HUDEP-2 (cell line): ENCODE measurements around the gene SIPA1L3.

Experiments
- DNase-seq, 76 experiments: peaks; one replicate each; lab custom pipeline; 2025; ENCODE audit not compliant: unreplicated experiment in 76 of 76; lab: John Stamatoyannopoulos, UW

The SIPA1L3 gene

DNA sequence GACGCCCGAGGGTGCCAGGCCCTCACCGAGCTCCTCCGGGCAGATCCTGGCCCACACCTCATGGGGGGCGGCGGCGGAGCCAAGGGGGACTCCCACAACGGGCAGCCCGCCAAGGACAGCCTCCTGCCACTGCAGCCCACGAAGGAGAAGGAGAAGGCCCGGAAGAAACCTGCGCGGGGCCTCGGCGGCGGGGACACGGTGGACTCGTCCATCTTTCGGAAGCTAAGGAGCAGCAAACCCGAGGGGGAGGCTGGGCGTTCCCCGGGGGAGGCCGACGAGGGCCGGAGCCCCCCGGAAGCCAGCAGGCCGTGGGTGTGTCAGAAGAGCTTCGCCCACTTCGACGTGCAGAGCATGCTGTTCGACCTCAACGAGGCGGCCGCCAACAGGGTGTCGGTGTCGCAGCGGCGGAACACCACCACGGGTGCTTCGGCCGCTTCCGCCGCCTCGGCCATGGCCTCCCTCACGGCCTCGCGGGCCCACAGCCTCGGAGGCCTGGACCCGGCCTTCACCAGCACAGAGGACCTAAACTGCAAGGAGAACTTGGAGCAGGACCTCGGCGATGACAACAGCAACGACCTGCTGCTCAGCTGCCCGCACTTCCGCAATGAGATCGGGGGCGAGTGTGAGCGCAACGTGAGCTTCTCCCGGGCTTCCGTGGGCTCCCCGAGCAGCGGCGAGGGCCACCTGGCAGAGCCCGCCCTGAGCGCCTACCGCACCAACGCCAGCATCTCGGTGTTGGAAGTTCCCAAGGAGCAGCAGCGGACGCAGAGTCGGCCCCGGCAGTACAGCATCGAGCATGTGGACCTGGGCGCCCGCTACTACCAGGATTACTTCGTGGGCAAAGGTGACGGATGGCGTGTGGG lies 175.5 kb downstream of the SIPA1L3 start:
- DNase-seq: no peak

- DNase-seq: no peak
Observed at GRCh38 chr19:38084196-38084595, 177.2 kb downstream of the SIPA1L3 start.

DNA sequence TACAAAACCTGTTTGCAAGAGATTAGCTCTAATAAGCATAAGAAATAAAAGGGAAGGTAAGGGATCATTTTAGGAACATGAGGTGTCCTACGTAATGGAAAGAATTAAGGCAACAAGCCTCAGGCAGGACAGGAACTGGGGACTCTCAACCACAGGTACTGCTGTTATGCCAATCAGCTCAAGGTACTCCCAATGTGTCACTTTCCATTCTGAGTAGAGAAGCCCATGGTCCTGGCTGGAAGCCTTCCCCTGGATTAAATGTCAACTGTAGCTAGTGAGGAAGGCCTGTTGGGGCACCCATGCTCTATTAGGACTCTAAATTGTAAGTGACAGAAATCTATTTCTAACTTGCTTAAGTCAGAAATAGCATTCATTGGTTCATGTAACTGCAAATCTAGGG lies 182.4 kb downstream of the SIPA1L3 start:
- no peak for DNase-seq

GRCh38 chr19:38093154-38093553 lies 186.1 kb downstream of the SIPA1L3 start:
- no peak for DNase-seq

DNA sequence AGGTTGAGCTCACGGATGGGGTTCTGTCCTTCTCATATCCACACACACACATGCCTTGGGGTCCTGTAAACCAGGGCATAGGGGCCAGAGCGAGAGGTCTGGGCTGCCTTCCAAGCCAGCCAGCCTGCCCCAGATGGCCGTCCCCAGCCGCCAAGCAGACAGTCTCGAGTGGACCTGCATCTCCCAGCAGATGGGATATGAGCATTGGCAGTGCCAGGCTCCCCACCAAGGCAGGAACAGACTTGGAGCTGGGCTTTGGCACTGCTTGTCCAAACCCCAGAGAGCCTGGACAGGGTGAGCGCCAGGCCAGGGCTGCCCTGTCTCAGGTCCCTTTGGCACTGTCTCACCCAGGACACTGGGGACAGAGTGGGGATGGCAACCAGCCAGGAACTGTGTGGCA lies 186.6 kb downstream of the SIPA1L3 start:
- peak in 2 of 76 experiments; percentile 3 for DNase-seq

- DNase-seq: peak in 72 of 76 experiments; percentile 16 to 92 (median 70)
Observed at GRCh38 chr19:38095411-38096308, 188.7 kb downstream of the SIPA1L3 start.

DNA sequence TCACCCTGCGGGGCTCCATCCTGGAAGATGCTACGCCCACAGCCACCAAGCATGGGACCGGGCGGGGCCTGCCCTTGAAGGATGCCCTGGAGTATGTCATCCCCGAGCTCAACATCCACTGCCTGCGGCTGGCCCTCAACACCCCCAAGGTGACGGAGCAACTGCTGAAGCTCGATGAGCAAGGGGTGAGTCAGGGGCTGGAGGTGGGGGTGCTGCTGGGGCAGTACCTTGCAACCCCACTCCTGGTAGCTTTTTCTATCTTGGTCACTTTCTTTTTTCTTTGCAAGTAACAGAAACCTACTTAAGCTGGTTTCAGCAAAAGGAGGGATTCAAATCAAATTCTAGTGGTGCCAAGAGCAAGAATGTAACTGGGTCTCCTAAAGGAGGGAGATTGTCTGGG lies 193.0 kb downstream of the SIPA1L3 start:
- DNase-seq: no peak

- no peak for DNase-seq
Observed at GRCh38 chr19:38100589-38100988, 193.6 kb downstream of the SIPA1L3 start.

- no peak for DNase-seq
Observed at GRCh38 chr19:38101723-38102122, 194.7 kb downstream of the SIPA1L3 start.

GRCh38 chr19:38105574-38105973 lies 198.6 kb downstream of the SIPA1L3 start:
- DNase-seq: no peak

DNA sequence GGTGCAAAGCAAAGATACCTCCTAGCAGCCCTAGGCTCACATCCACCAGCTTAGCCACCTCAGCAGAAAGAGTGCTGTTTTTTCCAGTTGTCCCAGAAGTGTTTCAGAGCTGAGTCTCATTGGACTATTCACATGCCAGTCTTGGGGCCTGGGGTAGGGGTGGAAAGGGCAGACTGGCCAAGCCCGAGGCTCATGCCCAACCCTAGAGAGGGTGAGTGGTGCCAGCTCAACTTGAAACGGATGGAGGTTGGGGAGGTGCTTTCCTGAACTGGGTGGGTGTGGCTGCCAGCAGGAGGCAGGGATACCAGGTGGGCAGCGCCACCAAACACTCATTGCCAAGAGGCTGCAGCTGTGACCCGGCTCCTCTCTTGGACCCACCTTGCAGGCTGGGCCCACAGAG lies 200.1 kb downstream of the SIPA1L3 start:
- no peak for DNase-seq

DNA sequence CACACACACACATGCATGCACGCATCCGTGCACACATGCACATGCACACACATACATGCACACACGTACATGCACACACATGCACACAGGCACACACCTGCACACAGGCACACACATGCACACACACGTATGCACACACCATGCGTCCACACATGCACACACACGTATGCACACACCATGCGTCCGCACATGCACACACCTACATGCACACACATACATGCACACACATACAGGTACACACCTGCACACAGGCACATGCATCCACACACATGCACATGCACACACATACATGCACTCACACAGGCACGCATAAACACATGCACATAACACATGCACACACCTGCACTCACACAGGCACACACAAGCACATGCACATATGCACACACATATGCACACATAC lies 204.9 kb downstream of the SIPA1L3 start:
- DNase-seq: no peak

DNA sequence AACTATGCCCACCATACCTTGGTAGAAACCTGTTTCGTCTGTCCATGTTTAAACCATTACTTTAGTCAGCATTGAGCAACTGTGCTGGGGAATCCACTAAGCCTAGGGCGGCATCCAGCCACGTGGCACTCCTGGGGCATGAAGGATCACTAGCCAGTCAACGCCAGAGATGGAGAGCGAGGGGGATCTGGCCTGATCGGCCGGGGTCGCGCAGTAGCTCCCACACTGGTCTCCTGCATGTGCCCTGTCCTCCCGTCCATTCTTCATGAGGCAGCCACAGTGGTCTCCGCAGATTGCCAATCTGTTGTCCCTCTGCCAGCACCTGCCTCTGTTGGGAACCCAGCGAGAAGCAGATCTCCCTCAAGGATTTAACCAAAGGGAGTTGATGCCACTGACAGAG lies 207.6 kb downstream of the SIPA1L3 start:
- no peak for DNase-seq

DNA sequence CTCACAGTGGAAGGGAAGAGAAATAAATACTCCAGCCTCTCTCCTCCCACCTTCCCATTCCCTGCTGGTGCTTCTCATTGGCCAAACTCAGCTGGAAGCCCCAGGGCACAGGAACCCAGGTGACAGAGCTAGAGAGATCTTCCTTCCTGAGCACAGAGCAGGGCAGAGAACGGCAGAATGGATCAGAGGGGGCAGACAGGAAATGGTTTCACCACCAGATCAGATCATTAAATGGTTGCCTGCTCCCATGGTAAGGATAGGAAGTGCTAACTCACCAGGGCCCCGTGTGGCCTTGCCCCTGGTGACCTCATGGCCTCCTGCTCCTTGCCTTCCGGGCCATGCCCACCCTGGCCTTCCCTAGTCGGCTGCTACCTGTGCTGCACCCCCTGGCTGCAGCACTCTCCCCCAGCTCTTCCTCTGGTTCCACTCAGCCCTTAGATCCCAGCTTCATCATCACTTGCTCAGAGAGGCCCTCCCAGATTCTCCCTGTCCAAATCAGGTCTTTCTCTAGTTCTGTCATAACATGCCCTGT lies 208.3 kb downstream of the SIPA1L3 start:
- DNase-seq: no peak

DNA sequence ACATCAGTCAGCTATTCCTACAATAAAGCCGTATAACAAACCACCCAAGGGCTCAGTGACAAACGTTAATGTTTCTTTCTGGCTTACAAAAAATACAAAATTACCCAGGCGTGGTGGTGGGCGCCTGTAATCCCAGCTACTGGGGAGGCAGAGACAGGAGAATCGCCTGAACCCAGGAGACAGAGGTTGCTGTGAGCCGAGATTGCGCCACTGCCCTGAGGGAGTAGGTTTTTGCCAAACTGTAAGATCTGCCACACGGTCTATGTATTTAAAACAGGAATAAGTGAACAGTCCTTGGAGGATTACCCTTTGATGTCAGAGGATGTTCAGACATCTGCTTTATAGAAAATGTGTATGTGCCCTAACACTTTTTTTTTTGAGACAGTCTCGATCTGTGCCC lies 211.2 kb downstream of the SIPA1L3 start:
- no peak for DNase-seq

GRCh38 chr19:38120471-38121025 lies 213.5 kb downstream of the SIPA1L3 start:
- DNase-seq: peak in 74 of 76 experiments; percentile 30 to 99 (median 94)

DNA sequence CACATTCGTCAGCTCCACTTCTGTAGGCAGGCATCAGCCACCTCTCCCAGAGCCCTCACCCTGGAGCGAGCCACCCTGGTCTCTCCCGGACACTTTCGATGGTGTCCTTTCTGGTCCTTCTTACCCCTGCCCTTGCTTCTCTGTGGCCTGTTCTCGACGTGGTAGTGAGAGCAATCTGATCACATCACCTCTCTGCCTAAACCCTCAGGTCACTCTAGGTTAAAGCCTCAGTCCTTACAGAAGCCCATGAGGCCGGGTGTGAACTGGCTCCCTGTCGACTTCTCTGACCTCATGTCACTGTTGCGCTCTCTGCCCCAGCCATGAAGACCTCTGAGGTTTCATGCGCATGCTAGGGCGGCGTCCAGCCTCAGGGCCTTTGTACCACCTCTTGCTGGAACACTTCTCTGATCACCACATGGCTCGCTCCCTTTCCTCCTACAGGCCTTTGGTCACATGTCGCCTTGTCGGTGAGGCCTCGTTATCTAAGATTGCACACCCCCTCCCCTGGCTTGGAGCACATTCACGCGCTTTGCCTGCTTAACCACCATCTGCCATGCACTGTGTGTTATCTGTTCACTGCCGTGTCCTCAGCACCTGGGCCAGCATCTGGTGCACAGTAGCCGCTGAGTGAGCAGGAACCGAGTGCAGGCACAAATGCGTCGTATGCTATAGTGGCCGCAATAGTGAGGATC lies 215.5 kb downstream of the SIPA1L3 start:
- DNase-seq: peak in 74 of 76 experiments; percentile 35 to 100 (median 95)

DNA sequence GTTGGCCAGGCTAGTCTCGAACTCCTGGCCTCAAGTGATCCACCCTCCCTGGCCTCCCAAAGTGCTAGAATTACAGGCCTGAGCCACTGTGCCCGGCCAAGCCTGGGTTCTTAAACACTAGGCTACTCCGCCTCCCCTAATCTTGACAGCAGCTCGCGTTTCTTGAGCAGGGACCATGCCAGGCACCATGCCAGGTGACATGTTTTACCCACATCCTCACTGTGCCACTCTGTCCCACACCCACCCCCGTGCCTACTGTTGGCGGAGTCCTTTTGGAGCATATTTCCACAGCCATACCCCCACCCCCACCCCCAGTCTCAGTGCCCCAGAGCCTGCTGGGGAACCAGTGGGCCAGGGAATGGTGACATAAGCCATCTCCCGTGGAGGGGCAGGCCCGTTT lies 218.2 kb downstream of the SIPA1L3 start:
- peak in 55 of 76 experiments; percentile 14 to 77 (median 52) for DNase-seq

DNA sequence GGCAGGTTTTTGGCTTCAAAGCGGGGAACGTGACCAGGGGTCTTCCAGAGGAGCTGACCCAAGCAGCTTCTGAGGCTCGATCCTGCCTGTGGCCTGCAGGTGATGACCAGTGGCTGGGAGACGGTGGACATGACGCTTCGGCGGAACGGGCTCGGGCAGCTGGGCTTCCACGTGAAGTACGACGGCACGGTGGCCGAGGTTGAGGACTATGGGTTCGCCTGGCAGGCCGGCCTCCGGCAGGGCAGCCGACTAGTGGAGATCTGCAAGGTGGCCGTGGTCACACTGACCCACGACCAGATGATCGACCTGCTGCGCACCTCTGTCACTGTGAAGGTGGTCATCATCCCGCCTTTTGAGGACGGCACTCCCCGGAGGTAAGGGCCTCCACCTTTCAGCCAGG lies 223.4 kb downstream of the SIPA1L3 start:
- no peak for DNase-seq

- no peak for DNase-seq
Observed at GRCh38 chr19:38132781-38133180, 225.8 kb downstream of the SIPA1L3 start.
